Measurements from ENCODE around the gene ULBP2.
"Not testable (repeated sequence)": the region's sequence is repeated elsewhere in the genome, so short reads cannot be mapped to it uniquely, and the experiment has no call there.

ULBP2 gene

GRCh38 chr6:149974825-149975224, 33.0 kb downstream of the ULBP2 start:
- DNase-seq: no peak

DNA sequence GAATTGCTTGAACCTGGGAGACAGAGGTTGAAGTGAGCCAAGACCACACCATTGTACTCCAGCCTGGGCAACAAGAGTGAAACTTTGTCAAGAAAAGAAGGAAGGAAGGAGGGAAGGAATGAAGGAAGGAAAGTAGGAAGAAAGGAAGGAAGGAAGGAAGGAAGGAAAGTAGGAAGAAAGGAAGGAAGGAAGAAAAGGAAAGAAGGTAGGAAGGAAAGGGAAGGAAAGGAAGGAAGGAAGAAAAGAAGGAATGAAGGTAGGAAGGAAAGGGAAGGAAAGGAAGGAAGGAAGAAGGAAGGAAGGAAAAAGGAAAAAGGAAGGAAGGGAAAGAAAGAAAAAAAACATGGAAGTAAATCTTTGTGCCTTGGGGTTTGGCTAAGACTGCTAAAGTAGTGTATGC, 33.6 kb downstream of the ULBP2 start:
- no peak for DNase-seq

DNA sequence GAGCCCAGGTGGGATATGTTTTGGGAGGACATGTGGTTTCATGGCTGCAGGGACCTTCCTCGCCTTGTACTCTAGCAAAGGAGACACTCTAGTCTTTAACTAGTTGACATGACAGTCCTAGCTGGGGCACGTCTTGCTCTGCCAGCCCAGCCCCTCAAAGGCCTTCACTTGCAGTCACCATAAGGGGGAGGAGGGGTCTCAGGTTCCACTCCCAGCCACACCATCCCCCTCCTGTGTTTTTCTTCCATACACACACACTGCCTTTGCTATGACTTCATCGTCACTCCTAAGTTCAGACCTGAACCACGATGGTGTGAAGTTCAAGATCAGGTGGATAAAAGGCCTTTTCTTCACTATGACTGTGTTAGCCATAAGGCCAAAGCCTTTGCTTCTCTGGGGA, 35.4 kb downstream of the ULBP2 start:
- DNase-seq: no peak

DNA sequence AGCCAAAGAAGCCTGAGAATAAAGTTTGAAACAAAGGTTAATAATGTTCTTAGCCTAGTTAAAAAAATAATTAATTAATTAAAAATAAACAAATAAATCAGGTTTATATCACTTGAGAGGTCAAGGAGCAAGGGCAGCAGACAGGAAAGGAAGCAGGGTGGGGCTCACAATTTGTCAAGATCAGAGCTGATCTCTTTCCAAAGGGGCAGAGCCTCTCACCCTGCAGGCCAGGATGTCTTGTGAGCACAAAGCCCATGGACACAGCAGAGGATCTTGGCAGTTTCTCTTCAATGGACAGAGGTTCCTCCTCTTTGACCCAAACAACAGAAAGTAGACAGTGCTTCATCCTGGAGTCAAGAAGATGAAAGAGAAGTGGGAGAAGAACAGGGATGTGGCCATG, 36.8 kb downstream of the ULBP2 start:
- DNase-seq: no peak

DNA sequence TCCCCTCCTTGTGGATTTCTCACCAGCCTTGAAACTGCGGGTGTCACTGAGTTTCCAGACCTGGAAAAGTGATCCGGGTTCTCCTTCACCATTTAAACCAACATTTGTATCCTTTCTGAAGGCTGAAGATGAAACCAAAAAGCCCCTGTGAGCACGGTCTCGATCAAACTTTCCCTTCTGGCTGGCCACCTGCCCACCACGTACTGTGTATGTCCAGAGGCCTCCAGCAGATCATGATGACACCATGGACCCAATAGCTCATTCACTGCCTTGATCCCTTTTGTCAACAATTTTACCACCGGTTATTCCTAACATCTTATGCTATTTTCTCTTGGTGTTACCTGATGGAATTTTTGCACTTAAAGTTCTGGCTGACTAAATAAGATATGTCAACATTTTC, 37.5 kb downstream of the ULBP2 start:
- no peak for DNase-seq

DNA sequence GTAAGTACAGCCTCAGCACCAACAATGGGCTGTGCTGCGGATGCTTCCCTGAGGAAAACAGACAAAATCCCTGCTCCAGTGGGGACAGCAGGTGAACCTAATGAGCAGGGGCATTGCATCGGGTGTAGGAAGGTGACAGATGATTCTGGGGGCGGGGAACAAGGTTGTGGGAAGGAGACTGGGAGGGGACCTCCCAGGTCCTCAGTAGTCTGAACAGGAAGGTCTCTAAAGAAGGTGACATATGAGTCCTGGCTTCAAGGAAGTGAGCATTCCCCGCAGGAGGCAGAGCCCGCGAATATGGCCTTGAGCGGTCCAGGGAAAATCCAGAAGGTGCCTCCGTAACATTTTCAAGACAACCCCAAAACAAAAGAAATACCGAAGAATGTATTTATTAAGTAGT, 41.3 kb downstream of the ULBP2 start:
- no peak for DNase-seq

GRCh38 chr6:149984773-149985172, 43.0 kb downstream of the ULBP2 start:
- no peak for DNase-seq

- no peak for DNase-seq
These were observed 43.7 kb downstream of the ULBP2 start for GRCh38 chr6:149985481-149985937.

GRCh38 chr6:149987602-149988107, 45.8 kb downstream of the ULBP2 start:
- DNase-seq: no peak

DNA sequence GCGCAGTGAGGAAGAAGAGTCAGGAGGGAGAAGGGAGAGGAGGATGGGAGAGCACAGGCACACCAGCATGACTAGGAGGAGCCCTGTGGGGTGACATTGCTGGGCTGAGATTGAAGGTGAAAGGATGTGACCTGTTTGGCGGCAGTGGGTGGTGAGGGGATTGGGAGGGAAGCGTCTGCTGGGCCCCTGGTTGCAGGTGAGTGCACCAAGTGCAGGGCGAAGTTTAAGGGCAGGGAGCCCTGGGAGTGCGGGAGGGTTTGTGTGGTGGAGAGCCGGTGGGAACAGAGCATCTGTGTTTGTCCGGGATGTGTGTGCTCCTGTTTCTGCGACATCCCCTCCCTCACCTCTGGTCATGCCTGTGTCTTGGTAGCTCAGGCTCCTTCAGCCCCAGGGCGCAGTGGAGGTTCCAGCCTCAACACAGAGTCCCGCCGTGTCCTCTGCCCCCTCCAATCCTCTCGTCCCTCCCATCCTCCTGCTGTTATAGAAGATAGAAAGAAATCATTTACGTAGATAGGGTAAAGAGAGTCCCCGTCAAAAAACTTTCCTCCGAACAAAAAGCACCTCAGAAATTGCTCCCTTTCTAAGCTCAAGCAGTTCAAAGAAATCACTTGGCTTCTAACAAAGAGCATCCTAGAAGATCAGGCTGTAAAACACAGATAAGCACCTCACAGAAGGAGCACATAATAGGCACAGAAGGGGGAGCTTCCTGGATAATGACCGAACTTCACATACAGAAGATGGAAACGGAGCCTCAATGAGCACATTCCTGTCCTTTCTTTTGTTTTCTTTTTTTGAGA, 46.9 kb downstream of the ULBP2 start:
- no peak for DNase-seq

- DNase-seq: no peak
These were observed 48.4 kb downstream of the ULBP2 start for GRCh38 chr6:149990212-149990660.

DNA sequence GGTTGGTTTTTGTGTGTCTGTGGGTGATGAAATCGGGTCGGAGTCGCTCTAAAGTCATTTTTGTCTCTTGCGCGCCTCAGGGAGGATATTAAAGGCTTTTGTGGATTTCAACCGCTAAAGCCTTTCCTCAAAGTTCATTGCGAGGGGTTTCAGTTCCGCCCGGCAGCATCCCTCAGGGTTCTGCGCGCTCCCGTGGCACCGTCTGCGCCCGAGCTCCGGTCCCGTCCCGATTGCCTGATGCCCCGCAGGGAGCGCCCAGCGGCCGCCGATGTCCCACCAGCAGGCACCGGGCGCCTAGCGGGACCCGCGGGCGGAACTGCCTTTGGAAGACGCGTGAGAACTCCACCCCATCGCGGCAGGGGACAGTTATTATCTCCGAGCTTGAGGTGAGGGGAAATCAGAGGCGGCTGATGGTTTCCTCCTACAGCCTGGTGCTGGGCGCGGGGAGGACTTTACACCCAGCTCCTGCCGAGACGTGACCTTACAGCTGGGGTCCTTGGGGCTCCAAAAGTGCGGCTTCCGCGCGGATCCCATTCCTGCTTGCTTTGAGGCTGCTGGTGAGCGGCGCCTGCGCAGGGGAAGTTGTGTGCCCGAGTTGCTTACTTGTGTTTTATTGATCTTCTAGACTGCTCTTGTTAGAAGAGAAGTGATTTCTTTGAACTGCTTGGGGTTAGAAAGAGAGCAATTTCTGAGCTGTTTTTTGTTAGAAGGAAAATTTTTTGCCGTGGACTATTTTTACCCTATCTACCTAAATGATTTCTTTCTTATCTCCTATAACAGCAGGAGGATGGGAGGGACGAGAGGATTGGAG, 49.1 kb downstream of the ULBP2 start:
- DNase-seq: no peak

DNA sequence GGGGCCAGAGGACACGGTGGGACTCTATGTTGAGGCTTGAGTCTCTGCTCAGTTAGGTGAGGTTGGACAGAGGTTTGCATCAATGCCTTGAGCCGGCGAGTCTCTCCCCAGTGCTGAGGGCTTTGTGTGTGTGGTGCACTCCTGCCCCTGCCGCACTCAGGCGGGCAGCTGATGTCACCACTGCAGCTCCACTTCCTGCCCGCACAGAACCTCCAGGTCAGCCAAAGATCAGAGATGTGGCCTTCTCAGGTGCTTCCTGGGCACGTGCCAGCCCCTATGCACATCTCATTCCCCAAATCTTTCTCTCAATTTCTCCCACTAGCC, 49.6 kb downstream of the ULBP2 start:
- DNase-seq: not testable (repeated sequence)

GRCh38 chr6:149991838-149992237, 50.0 kb downstream of the ULBP2 start:
- DNase-seq: no peak

DNA sequence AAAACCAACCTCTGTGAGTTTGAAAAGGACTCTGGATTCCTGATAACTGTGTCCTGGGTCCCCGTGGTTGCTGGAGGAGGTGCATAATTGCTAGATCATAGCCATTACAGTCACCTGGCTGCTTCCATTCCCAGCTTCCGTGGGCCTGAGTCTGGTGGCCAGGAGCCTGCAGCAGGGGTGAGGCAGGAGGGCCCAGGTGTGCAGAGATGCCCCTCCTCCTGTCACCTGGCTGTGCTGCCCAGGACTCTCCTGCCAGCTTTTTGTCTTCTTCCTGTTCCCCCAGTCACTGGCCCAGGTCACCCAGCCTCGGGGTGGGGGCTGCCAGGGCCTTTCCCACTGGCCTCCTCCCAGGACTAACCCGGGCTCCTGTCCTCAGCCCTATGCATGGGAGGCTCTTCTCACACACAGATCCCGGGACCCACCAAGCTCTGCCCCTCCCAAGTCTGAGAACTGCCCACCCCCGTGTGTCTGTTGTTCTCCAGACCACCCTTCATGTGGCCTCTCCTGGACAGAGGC, 53.5 kb downstream of the ULBP2 start:
- no peak for DNase-seq

GRCh38 chr6:149995971-149996370, 54.2 kb downstream of the ULBP2 start:
- no peak for DNase-seq

All from central memory CD4-positive, alpha-beta T cell (primary cell).